Activated naive CD4-positive, alpha-beta T cell treated with anti-CD3 and anti-CD28 coated beads, Interleukin-2, amount 10 ng/mL, durations not matched to agents 5 hours and 36 hours (primary cell): ENCODE data around the gene OSTC. TPM values are rescaled to one million over a fixed set of nuclear protein-coding genes. Genes with fewer than 3 reads are reported as not detected.

Source experiments
- total RNA-seq, 2 experiments: library from RNA; stranded (reverse); gene quantifications; one replicate each; pipeline ENCODE4 v1.2.3, GENCODE V29; 2021

The OSTC gene
- total RNA-seq, result 10 to 100 TPM; 91.5 to 97.2 TPM

DNA sequence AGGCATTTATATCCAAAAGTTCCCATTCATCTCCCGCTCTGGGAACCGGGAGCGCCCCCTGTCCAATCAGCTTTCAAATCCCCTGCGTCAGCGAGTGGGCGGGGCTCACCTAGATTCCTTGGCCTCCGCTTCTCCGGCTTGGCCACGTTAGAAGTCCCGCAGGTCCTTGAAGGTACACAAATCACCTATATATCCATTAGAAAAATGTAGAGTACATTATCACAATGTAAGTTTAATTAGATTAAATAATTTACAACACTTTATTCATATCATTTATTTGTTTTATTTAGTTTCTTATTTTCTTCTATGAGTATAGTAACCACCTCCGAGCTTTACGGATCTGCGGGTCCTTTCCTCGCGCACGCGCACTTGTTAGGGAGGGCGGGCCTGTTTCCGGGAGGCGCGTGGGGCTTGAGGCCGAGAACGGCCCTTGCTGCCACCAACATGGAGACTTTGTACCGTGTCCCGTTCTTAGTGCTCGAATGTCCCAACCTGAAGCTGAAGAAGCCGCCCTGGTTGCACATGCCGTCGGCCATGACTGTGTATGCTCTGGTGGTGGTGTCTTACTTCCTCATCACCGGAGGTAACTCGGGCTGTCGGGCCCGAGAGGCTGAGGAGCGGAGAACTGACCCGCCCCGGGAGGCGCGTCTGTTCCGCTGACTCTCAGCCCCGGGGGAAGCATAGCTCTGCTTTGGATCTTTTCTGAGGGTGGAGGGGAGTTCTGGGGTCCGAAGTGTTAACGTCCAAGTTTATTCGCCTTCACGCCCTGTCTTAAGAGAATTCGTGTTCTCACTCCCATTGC, at the start of gene OSTC:
Gene OSTC, plus strand, starts transcription at position 388 of the 802 bp plus-strand sequence. Its CDS starts 57 bp downstream, at position 445.

GRCh38 chr4:108620101-108620932, 30.1 kb upstream of the OSTC start, which contains the start of gene RPL34:
TSS of gene RPL34 (plus strand) at chr4:108620576. CDS start at chr4:108621960, 1,384 bp downstream.

Other genes with a start within 250 kb of the OSTC start
- 1,000 to 10,000 TPM; 1,879 to 1,952 TPM for gene RPL34, start 30.0 kb upstream of the OSTC start, total RNA-seq
- not detected for gene ETNPPL, start 112.5 kb downstream of the OSTC start, total RNA-seq